Left ventricle myocardium inferior (tissue), 1 donor: ENCODE measurements around the gene GUCY1A2. TPM values are rescaled to one million over a fixed set of nuclear protein-coding genes. Genes with fewer than 3 reads are reported as not detected.

Experiments
- DNase-seq: peaks from one replicate; pipeline ENCODE4 v3.0.0-alpha.2; 2020
- H3K27ac ChIP-seq: fragments of 200-600 bp; replicated peaks from 2 replicates; pipeline ENCODE4 v1.8.0; 2021
- H3K27me3 ChIP-seq: fragments of 200-600 bp; 2 replicates; pipeline ENCODE4 v1.8.0; 2021; ENCODE audit warnings: low read depth
- H3K36me3 ChIP-seq: fragments of 200-600 bp; 2 replicates; pipeline ENCODE4 v1.8.0; 2021
- H3K4me1 ChIP-seq: fragments of 200-600 bp; 2 replicates; pipeline ENCODE4 v1.8.0; 2021
- H3K4me3 ChIP-seq: fragments of 200-600 bp; 2 replicates; pipeline ENCODE4 v1.8.0; 2021; ENCODE audit warnings: mild to moderate bottlenecking, moderate library complexity
- H3K9me3 ChIP-seq: fragments of 200-600 bp; replicated peaks from 2 replicates; pipeline ENCODE4 v1.8.0; 2021
- CTCF ChIP-seq: fragments of 200-600 bp; IDR thresholded peaks from 2 replicates; pipeline ENCODE4 v1.8.0; 2021; ENCODE audit warnings: antibody characterized with exemption, mild to moderate bottlenecking, borderline replicate concordance
- intact Hi-C: fragments of 100-400 bp; cut with micrococcal nuclease; formaldehyde crosslinking; loops from one replicate; pipeline ENCODE4 v1.11.0; 2022
- total RNA-seq: library from RNA; stranded (reverse); fragmentation: NEBNext Ultra II Directional; extraction: Animal tissue kit (Norgen Biotek cat#: 25700); gene quantifications from one replicate; pipeline ENCODE4 v1.2.1, GENCODE V29; 2021
- donor health status: DM: no; HTN: yes; CAD: no; lungs with severe emphysema.

GUCY1A2 gene
- total RNA-seq, 1 donor from 2014 or later, result 10.2 TPM

- TF ChIP-seq CTCF, result no peak
- H3K27me3 ChIP-seq, result no peaks in the 10 kb centered on the region
- H3K27ac ChIP-seq, result no peak overlapping the region
- no peak overlapping the region for H3K4me3 ChIP-seq
- DNase-seq, result no peak
- H3K4me1 ChIP-seq, result no peaks in the 10 kb centered on the region
- peaks cover 26% of the 10 kb centered on the region for H3K9me3 ChIP-seq
- no peaks in the 10 kb centered on the region for H3K36me3 ChIP-seq
- intact Hi-C loops, result no loop called here
Observed at GRCh38 chr11:106848526-106848925, 169.8 kb downstream of the GUCY1A2 start.

GRCh38 chr11:106842134-106842533 lies 176.1 kb downstream of the GUCY1A2 start:
- Histone ChIP-seq H3K9me3 (peaks cover 12% of the 10 kb centered on the region), H3K4me3 (no peak overlapping the region), H3K27ac (no peak overlapping the region), H3K36me3 (no peaks in the 10 kb centered on the region), H3K4me1 (no peaks in the 10 kb centered on the region), H3K27me3 (no peaks in the 10 kb centered on the region)
- DNase-seq, result no peak
- no peak for TF ChIP-seq CTCF
- intact Hi-C loops, result no loop called here

- no peaks in the 10 kb centered on the region for H3K4me1 ChIP-seq
- H3K27ac ChIP-seq, result no peak overlapping the region
- TF ChIP-seq CTCF, result no peak
- intact Hi-C loops, result no loop called here
- DNase-seq, result no peak
- no peaks in the 10 kb centered on the region for H3K27me3 ChIP-seq
- no peak overlapping the region for H3K4me3 ChIP-seq
- no peaks in the 10 kb centered on the region for H3K36me3 ChIP-seq
- peaks cover 3% of the 10 kb centered on the region for H3K9me3 ChIP-seq
Observed at GRCh38 chr11:106840947-106841346, 177.3 kb downstream of the GUCY1A2 start.

- no peak overlapping the region for H3K4me3 ChIP-seq
- no peaks in the 10 kb centered on the region for H3K27me3 ChIP-seq
- TF ChIP-seq CTCF, result no peak
- intact Hi-C loops, result no loop called here
- peaks cover 3% of the 10 kb centered on the region for H3K9me3 ChIP-seq
- no peaks in the 10 kb centered on the region for H3K36me3 ChIP-seq
- H3K27ac ChIP-seq, result no peak overlapping the region
- DNase-seq, result no peak
- no peaks in the 10 kb centered on the region for H3K4me1 ChIP-seq
Observed at GRCh38 chr11:106840146-106840545, 178.1 kb downstream of the GUCY1A2 start.

GRCh38 chr11:106834567-106834966 lies 183.7 kb downstream of the GUCY1A2 start:
- no peak overlapping the region for H3K27ac ChIP-seq
- no peak overlapping the region for H3K4me3 ChIP-seq
- no peaks in the 10 kb centered on the region for H3K36me3 ChIP-seq
- H3K4me1 ChIP-seq, result no peaks in the 10 kb centered on the region
- TF ChIP-seq CTCF, result no peak
- H3K9me3 ChIP-seq, result peaks cover 3% of the 10 kb centered on the region
- no peak for DNase-seq
- intact Hi-C loops, result no loop called here
- no peaks in the 10 kb centered on the region for H3K27me3 ChIP-seq

- DNase-seq, result no peak
- Histone ChIP-seq H3K9me3 (no peaks in the 10 kb centered on the region), H3K4me1 (no peaks in the 10 kb centered on the region), H3K27me3 (no peaks in the 10 kb centered on the region), H3K27ac (no peak overlapping the region), H3K4me3 (no peak overlapping the region), H3K36me3 (no peaks in the 10 kb centered on the region)
- no peak for TF ChIP-seq CTCF
- intact Hi-C loops, result no loop called here
Observed at GRCh38 chr11:106828976-106829375, 189.3 kb downstream of the GUCY1A2 start.
